ENCODE results near the gene SUPT6H. TPM values are rescaled to one million over a fixed set of nuclear protein-coding genes. Genes with fewer than 3 reads are reported as not detected.

Gene SUPT6H
- total and polyA plus RNA-seq, 9 of the 15 experiments (the other 6 are each of a cell fraction or from before 2014, with no cell fraction given) = 1.7 to 77.7 (median 49.2) TPM

DNA sequence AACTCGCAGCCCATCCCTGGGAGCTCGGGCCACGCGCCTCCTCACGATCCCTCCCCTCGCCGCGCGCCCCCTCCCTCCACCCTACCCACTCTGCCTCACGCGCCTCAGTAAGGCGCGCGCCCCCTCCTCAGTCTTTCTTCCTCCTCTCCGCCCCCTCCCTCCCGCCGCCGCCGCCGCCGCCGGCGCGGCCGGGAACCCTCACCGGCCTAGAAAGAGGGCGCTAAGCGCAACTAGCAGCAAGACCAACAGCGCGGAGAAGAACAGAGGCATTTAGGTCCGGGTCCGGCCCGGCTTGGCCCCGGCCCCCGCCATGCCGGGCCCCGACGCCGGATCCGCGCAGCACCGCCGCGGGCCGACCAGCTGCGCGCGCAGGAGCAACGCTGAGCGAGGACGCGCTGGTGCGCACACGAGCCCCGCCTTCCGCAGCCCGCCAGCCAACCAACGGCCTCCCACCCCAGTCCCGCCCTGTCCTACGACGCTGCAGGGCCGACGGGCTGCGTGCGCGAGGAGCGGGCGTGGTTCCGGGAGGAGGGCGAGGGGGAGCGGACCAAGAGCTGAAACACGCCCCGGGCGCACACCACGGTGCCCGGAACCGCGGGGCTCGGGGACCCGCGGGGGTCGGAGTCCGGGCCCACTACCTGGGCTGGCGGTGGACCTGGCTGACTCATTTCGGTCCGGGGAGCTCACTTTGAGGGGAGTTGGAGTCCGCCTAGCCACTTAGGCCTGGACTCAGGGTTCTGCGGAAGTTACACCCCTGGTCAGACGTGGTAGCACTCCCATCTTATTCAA, 17.0 kb upstream of the SUPT6H start, which contains the start of gene BLTP2 (continued):
- TF ChIP-seq, protein P1, sequence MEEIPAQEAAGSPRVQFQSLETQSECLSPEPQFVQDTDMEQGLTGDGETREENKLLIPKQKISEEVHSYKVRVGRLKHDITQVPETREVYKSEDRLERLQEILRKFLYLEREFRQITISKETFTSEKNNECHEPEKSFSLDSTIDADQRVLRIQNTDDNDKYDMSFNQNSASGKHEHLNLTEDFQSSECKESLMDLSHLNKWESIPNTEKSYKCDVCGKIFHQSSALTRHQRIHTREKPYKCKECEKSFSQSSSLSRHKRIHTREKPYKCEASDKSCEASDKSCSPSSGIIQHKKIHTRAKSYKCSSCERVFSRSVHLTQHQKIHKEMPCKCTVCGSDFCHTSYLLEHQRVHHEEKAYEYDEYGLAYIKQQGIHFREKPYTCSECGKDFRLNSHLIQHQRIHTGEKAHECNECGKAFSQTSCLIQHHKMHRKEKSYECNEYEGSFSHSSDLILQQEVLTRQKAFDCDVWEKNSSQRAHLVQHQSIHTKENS (CRISPR knock-in tag; IDR thresholded peaks at IDR 0.05) = no peak
- TF ChIP-seq, protein P2, sequence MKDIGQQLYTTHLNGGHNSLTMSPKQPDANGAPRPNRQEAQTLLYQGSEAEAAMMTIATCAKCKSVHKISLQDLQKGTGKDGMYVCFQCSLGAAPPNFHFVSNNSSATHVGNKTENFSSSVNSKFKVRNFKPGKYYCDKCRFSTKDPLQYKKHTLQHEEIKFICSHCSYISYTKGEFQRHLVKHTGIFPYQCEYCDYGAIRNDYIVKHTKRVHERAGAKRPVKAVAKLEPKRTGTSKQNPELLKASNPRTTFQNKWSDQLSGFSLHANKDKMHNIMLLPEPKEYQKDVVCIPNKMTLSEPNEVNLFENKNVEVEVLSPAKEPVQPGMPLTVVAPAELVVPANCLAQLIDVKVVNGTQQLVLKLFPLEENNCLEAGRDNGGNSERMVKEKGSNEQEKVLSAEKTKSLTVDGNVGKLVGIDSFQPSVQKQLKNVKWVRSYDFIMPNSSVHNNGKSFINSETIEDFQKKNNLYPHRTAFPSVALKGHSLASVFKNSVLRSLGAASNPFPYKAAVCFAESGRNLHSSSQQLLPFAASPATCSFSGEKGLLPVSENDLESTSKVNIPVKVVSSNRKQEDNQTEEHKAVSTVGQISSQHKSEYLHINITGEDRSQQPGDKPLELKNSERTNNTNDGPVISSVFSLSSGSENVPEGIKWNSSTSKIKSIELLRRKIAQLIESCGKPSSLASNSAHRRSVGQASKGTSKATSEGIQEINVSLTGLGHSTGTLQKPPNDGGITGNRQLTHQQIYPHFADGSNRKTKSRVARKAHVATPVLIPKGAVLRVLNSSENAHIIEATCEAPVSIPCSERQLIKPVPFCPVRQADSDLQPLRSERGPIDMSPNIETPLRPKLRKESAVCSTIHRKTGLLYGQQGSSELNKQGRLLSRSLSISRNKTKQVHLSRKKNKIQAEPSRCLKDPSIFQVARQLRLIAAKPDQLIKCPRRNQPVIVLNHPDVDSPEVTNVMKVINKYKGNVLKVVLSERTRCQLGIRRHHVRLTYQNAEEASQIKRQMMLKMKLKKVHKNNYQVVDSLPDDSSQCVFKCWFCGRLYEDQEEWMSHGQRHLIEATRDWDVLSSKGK (CRISPR knock-in tag; IDR thresholded peaks at IDR 0.05) = no peak
- peak; percentile 5; the same call in 1 of the 2 replicates for TF ChIP-seq E2F3 (CRISPR knock-in tag; IDR thresholded peaks at IDR 0.05)
- peak; percentile 86 for TF ChIP-seq TAF1 (IDR thresholded peaks at IDR 0.05; ENCODE audit: control insufficient read depth, extremely low read depth, insufficient read depth, low read length, severe bottlenecking)
- TF ChIP-seq ATF1 (CRISPR knock-in tag; IDR thresholded peaks at IDR 0.05) = peak; percentile 83
- TF ChIP-seq ATF1 (tag; IDR thresholded peaks at IDR 0.05) = peak; percentile 91
- TF ChIP-seq SIRT6 (IDR thresholded peaks at IDR 0.05; ENCODE audit: low read depth, low read length) = no peak
- peak; percentile 91 for TF ChIP-seq HMGN3 (IDR thresholded peaks at IDR 0.05; ENCODE audit: borderline replicate concordance, extremely low read depth, insufficient read length, low read depth, low read length)
- 0 out of 2 replicates have a peak, but pooled peaks have one; percentile 64 for TF ChIP-seq TARDBP (IDR thresholded peaks at IDR 0.05)
- TF ChIP-seq ZKSCAN8 (CRISPR knock-in tag; IDR thresholded peaks at IDR 0.05) = no peak
- TF ChIP-seq U2AF2 (optimal IDR thresholded peaks at IDR 0.05; ENCODE audit: low read depth, low read length) = no peak
- TF ChIP-seq ZNF41 (CRISPR knock-in tag; conservative IDR thresholded peaks at IDR 0.05) = no peak
- no peak for TF ChIP-seq RAD21 (CRISPR knock-in tag; conservative IDR thresholded peaks at IDR 0.05 in 1 of 2, IDR thresholded peaks at IDR 0.05 in 1 of 2)
- TF ChIP-seq ZNF830 (CRISPR knock-in tag; IDR thresholded peaks at IDR 0.05) = no peak
- TF ChIP-seq SREBF2 (CRISPR knock-in tag; IDR thresholded peaks at IDR 0.05) = no peak
- TF ChIP-seq PHB (CRISPR knock-in tag; IDR thresholded peaks at IDR 0.05) = no peak
- TF ChIP-seq, protein P3, sequence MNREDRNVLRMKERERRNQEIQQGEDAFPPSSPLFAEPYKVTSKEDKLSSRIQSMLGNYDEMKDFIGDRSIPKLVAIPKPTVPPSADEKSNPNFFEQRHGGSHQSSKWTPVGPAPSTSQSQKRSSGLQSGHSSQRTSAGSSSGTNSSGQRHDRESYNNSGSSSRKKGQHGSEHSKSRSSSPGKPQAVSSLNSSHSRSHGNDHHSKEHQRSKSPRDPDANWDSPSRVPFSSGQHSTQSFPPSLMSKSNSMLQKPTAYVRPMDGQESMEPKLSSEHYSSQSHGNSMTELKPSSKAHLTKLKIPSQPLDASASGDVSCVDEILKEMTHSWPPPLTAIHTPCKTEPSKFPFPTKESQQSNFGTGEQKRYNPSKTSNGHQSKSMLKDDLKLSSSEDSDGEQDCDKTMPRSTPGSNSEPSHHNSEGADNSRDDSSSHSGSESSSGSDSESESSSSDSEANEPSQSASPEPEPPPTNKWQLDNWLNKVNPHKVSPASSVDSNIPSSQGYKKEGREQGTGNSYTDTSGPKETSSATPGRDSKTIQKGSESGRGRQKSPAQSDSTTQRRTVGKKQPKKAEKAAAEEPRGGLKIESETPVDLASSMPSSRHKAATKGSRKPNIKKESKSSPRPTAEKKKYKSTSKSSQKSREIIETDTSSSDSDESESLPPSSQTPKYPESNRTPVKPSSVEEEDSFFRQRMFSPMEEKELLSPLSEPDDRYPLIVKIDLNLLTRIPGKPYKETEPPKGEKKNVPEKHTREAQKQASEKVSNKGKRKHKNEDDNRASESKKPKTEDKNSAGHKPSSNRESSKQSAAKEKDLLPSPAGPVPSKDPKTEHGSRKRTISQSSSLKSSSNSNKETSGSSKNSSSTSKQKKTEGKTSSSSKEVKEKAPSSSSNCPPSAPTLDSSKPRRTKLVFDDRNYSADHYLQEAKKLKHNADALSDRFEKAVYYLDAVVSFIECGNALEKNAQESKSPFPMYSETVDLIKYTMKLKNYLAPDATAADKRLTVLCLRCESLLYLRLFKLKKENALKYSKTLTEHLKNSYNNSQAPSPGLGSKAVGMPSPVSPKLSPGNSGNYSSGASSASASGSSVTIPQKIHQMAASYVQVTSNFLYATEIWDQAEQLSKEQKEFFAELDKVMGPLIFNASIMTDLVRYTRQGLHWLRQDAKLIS (CRISPR knock-in tag; IDR thresholded peaks at IDR 0.05) = no peak
- TF ChIP-seq LARP7 (IDR thresholded peaks at IDR 0.05) = peak; percentile 61; the same call in 1 of the 2 replicates
- no peak for TF ChIP-seq PTTG1 (tag; IDR thresholded peaks at IDR 0.05; ENCODE audit: low read depth)

Measured in K562 (cell line).